Chondrocyte (in vitro differentiated cells): ENCODE measurements around the gene COX7A2L. TPM values are rescaled to one million over a fixed set of nuclear protein-coding genes. Genes with fewer than 3 reads are reported as not detected.
"Not testable (repeated sequence)": the region's sequence is repeated elsewhere in the genome, so short reads cannot be mapped to it uniquely, and the experiment has no call there.

Source experiments
- DNase-seq: peaks from one replicate; pipeline ENCODE4 v3.0.0; 2021; ENCODE audit warnings: mixed read lengths, low spot score
- H3K27ac Mint-ChIP-seq: one replicate; pipeline ENCODE4 v1.8.0; 2021; ENCODE audit warnings: mild to moderate bottlenecking, moderate library complexity, mixed read lengths; ENCODE audit not compliant: unreplicated experiment
- H3K27me3 Mint-ChIP-seq: 2 replicates; pipeline ENCODE4 v1.8.0; 2021; ENCODE audit warnings: low read depth, mixed read lengths
- H3K36me3 Mint-ChIP-seq: 2 replicates; pipeline ENCODE4 v1.8.0; 2021; ENCODE audit warnings: low read depth, mixed read lengths
- H3K4me1 Mint-ChIP-seq: 2 replicates; pipeline ENCODE4 v1.8.0; 2021; ENCODE audit warnings: low read depth, mild to moderate bottlenecking, mixed read lengths
- H3K4me3 Mint-ChIP-seq: one replicate; pipeline ENCODE4 v1.8.0; 2021; ENCODE audit warnings: mild to moderate bottlenecking, moderate library complexity, mixed read lengths; ENCODE audit not compliant: unreplicated experiment
- H3K9me3 Mint-ChIP-seq: 2 replicates; pipeline ENCODE4 v1.8.0; 2021; ENCODE audit warnings: low read depth, mixed read lengths
- CTCF ChIP-seq: fragments of 200-600 bp; sonication (generic); IDR thresholded peaks from 2 replicates; pipeline ENCODE4 v1.5.0; 2021; ENCODE audit warnings: antibody characterized with exemption, mild to moderate bottlenecking, moderate library complexity
- total RNA-seq: library from RNA; stranded (reverse); gene quantifications from 3 replicates; pipeline ENCODE4 v1.2.1, GENCODE V29; 2021

The COX7A2L gene
- total RNA-seq, 1 donor from 2014 or later = 105 TPM

GRCh38 chr2:42335514-42336104 lies 25.4 kb downstream of the COX7A2L start:
- no peak for DNase-seq
- Mint-ChIP-seq H3K4me3 (no peak overlapping the region), H3K27me3 (no peaks in the 10 kb centered on the region), H3K4me1 (peaks cover 28% of the 10 kb centered on the region), H3K27ac (no peak overlapping the region), H3K36me3 (peaks cover 48% of the 10 kb centered on the region), H3K9me3 (no peaks in the 10 kb centered on the region)
- no peak for TF ChIP-seq CTCF

- Mint-ChIP-seq H3K36me3 (peaks cover 41% of the 10 kb centered on the region), H3K4me1 (peaks cover 28% of the 10 kb centered on the region)
- not testable (repeated sequence) for DNase-seq, H3K9me3 Mint-ChIP-seq, H3K4me3 Mint-ChIP-seq, H3K27ac Mint-ChIP-seq, H3K27me3 Mint-ChIP-seq
Observed at GRCh38 chr2:42334865-42335264, 26.2 kb downstream of the COX7A2L start.

DNA sequence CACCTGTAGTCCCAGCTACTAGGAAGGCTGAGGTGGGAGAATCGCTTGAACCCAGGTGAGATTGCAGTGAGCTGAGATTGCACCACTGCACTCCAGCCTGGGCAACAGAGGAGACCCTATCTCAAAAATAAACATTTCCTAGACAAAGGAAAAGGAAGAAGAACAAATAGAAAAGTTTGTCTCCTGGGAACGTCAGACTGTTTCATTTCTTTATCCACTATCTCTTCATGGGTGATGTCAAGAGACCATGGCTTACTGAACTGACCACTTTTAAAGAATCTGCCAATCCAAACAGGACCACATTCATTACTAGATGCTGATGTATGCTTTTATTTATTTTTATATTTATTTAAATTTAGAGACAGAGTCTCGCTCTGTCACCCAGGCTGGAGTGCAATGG lies 26.8 kb downstream of the COX7A2L start:
- H3K36me3 Mint-ChIP-seq = peaks cover 40% of the 10 kb centered on the region
- no peaks in the 10 kb centered on the region for H3K9me3 Mint-ChIP-seq
- no peaks in the 10 kb centered on the region for H3K27me3 Mint-ChIP-seq
- TF ChIP-seq CTCF = no peak
- no peak overlapping the region for H3K4me3 Mint-ChIP-seq
- no peak for DNase-seq
- H3K27ac Mint-ChIP-seq = no peak overlapping the region
- peaks cover 24% of the 10 kb centered on the region for H3K4me1 Mint-ChIP-seq

DNA sequence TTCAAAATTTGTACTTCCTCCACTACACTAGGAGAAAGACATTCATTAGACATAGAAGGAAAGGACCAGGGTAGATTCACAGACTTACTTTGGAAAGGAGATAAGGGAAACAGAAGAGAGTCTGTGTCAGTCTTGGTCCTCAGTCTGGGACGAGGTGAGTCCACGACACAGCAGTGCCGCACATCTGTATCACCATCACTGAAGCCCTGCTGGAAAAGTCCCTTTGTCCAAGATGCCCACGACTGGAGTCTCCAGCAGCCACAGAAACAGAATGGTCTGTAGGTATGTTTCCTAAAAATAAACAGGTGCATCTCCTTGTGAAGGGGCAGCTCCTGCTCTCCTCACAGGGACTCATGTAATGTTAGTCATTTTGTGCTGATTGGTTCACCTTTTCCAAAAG lies 27.4 kb downstream of the COX7A2L start:
- H3K36me3 Mint-ChIP-seq = peaks cover 38% of the 10 kb centered on the region
- no peak for TF ChIP-seq CTCF
- no peak overlapping the region for H3K4me3 Mint-ChIP-seq
- no peak for DNase-seq
- no peaks in the 10 kb centered on the region for H3K9me3 Mint-ChIP-seq
- peaks cover 24% of the 10 kb centered on the region for H3K4me1 Mint-ChIP-seq
- H3K27me3 Mint-ChIP-seq = no peaks in the 10 kb centered on the region
- H3K27ac Mint-ChIP-seq = no peak overlapping the region

DNA sequence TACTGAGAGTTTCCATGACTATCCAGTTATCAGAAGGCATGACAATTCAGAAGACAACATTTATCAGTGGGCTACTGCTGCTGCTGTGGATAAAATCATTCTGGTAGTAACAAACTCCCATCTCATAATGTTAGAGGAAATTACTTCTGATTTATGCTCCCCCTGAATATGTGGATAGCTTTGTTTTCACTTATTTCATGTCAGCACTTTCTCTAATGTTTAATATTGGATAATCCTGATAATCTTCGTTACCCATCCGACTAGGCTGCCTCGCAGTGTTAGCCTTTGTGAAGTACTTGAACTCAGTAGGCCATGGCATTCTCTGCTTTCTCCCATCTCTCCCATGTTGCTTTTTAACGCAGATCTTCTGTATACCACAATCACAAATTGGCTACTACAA lies 28.4 kb downstream of the COX7A2L start:
- no peaks in the 10 kb centered on the region for H3K9me3 Mint-ChIP-seq
- peaks cover 31% of the 10 kb centered on the region for H3K36me3 Mint-ChIP-seq
- H3K4me3 Mint-ChIP-seq = no peak overlapping the region
- no peak for TF ChIP-seq CTCF
- H3K27ac Mint-ChIP-seq = no peak overlapping the region
- DNase-seq = no peak
- H3K27me3 Mint-ChIP-seq = no peaks in the 10 kb centered on the region
- H3K4me1 Mint-ChIP-seq = peaks cover 29% of the 10 kb centered on the region

DNA sequence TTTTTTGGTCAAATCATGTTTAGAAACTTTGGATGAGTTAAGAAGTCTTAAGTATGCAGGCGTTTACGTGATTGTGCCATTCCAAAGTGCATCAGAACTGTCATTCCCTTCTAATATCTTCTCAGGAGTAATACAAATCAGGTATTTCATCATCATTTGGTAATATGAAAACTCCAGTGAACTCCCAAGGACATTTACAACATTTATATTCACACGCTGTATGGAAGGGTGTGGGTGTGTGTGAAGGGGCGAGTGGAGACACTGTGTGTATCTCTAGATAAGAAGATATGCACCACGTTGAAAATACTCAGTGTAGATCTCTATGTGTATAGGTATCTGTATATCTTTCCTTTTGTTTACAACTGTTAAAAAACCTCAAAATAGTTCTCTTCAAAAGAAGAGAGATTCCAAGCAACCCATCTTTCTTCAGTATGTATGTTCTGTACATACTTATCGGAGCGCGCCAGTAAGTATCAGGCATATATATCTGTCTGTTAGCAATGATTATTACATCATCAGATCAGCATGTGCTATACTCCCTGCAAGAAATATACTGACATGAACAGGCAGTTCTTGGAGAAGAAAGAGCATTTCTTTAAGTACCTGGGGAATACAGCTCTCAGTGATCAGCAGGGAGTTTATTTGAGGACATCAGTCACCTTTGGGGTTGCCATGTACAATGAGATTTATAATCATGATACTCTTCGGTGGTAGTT lies 29.3 kb downstream of the COX7A2L start:
- Mint-ChIP-seq H3K4me3 (no peak overlapping the region), H3K4me1 (peaks cover 33% of the 10 kb centered on the region), H3K36me3 (peaks cover 25% of the 10 kb centered on the region), H3K9me3 (no peaks in the 10 kb centered on the region), H3K27ac (peak overlapping the region; percentile 80), H3K27me3 (no peaks in the 10 kb centered on the region)
- DNase-seq = no peak
- TF ChIP-seq CTCF = no peak
